SU-DHL-6 (cell line): Measurements from ENCODE around the gene GSK3A.

Experiments used
- EZH2phosphoT487 ChIP-seq: fragments of 200-600 bp; sonication (generic), shearing (Covaris generic); conservative IDR thresholded peaks from 2 replicates; pipeline ENCODE4 v1.6.1; 2018; ENCODE audit warnings: mild to moderate bottlenecking, antibody characterized with exemption, low read length, moderate library complexity, mixed read lengths
- TF ChIP-seq, protein P1 (sequence below): fragments of 200-600 bp; sonication (generic); IDR thresholded peaks from one replicate; pipeline ENCODE4 v1.5.1; 2017; ENCODE audit warnings: antibody characterized with exemption, mild to moderate bottlenecking, low read length, moderate library complexity; ENCODE audit not compliant: insufficient read depth, poor library complexity, severe bottlenecking

DNA sequence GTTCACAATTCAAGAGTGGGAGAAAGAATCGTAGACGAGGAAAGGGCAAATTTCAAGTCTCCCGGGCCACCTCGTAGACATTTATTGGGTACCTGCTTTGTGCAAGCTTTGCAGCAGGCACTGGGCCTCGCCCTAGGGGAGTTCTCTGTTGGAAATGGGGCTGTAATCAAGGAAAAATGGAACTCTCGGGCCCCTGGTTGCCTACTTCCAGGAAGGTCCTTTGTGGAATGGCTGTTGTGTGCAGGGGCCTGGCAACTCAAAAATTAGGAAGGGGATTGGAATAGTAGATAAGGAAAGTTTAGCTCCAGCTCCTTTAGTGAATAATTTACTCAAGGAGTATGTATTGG, 21.7 kb downstream of the GSK3A start:
- TF ChIP-seq, protein P1, sequence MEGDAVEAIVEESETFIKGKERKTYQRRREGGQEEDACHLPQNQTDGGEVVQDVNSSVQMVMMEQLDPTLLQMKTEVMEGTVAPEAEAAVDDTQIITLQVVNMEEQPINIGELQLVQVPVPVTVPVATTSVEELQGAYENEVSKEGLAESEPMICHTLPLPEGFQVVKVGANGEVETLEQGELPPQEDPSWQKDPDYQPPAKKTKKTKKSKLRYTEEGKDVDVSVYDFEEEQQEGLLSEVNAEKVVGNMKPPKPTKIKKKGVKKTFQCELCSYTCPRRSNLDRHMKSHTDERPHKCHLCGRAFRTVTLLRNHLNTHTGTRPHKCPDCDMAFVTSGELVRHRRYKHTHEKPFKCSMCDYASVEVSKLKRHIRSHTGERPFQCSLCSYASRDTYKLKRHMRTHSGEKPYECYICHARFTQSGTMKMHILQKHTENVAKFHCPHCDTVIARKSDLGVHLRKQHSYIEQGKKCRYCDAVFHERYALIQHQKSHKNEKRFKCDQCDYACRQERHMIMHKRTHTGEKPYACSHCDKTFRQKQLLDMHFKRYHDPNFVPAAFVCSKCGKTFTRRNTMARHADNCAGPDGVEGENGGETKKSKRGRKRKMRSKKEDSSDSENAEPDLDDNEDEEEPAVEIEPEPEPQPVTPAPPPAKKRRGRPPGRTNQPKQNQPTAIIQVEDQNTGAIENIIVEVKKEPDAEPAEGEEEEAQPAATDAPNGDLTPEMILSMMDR: no peak
- TF ChIP-seq EZH2phosphoT487: no peak
